IPS-11a (cell line): Measurements from ENCODE around the gene DDR1.

Source experiments
- H3K4me3 ChIP-seq: one replicate; pipeline ENCODE4 v1.5.1; 2013; ENCODE audit warnings: low read depth, low read length, control low read depth

Gene DDR1

DNA sequence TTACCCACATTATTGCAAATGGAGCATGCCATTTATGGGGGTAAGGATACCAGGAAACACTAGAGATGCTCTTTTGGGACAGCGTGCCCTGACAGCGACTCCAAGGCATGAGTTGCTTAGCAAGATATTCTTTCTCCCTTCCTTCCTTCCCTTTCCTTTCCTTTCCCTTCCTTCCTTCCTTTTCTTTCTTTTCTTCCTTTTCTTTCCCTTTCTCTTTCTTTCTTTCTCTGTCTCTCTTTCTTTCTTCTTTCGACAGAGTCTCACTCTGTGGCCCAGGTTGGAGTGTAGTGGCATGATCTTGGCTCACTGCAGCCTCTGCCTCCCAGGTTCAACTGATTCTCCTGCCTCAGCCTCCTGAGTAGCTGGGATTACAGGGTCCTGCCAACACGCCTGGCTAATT is 59.7 kb downstream of the DDR1 start:
- no peak overlapping the region for H3K4me3 ChIP-seq

DNA sequence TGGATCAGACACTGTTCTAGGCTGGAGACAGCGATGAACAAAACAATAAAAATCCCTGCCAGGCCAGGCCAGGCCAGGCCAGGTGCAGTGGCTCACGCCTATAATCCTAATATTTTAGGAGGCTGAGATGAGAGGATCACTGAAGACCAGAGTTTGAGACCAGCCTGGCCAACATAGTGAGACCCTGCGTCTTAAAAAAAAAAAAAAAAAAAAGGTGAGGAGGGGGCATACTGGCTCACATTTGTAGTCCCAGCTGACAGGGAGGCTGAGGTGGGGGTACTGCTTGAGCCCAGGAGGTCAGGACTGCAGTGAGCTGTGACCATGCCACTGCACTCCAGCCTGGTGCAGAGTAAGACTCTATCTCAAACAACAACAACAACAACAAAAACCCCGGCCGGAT is 61.0 kb downstream of the DDR1 start:
- H3K4me3 ChIP-seq: no peak overlapping the region

DNA sequence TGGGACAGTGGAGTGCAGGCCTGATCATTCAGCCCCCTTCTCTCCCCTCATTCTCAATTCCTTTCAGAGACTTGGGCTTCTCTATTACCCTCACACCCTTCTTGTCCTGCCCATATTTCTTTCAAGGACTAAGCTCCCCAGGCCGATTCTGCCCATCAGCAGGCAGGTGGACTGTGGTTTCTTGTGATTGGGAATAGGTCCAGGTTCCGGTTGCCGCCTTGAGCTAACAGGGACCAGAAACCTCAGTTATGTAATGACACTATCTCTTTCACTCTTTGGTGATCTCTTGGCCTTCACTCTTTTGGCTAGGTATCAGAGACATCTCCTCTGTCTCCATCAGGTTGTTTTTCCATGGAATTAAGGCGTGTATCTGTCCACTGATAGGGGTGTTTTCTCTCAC is 62.9 kb downstream of the DDR1 start:
- no peak overlapping the region for H3K4me3 ChIP-seq

DNA sequence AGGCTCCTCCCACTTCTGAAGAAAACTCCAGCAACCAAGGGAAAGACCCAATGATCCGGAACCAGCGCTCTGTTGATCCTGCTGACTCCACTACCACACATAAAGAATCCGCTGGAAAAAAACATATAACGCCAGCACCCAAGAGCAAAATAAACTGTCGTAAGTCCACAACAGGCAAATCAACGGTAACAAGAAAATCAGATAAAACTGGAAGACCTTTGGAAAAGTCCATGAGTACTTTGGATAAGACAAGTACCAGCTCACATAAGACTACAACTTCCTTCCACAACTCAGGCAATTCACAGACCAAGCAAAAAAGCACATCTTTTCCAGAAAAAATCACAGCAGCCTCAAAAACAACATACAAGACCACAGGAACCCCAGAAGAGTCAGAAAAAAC is 64.5 kb downstream of the DDR1 start:
- H3K4me3 ChIP-seq: no peak overlapping the region
